Prostate gland (tissue), 2 donors: ENCODE measurements around the gene PLCB1. TPM values are rescaled to one million over a fixed set of nuclear protein-coding genes. Genes with fewer than 3 reads are reported as not detected.

Experiments
- DNase-seq: peaks from one replicate; pipeline ENCODE4 v3.0.0-alpha.2; 2019; ENCODE audit warnings: low spot score
- H3K27ac ChIP-seq, 2 donors: fragments of 200-600 bp; sonication (generic); 2 replicates each; pipeline ENCODE4 v1.5.1; 2017 to 2019
- H3K27me3 ChIP-seq: fragments of 200-600 bp; sonication (generic); replicated peaks from 2 replicates; pipeline ENCODE4 v1.5.1; 2019; ENCODE audit not compliant: insufficient read depth
- H3K36me3 ChIP-seq, 2 donors: fragments of 200-600 bp; sonication (generic); 1 replicate in 1 of 2; 2 replicates in 1 of 2; pipeline versions ENCODE4 v1.5.1 to v1.8.1; 2017 to 2019
- H3K4me1 ChIP-seq: fragments of 200-600 bp; sonication (generic); replicated peaks from 2 replicates; pipeline ENCODE4 v1.5.1; 2019
- H3K4me3 ChIP-seq, 2 donors: fragments of 200-600 bp; sonication (generic); 2 replicates each; pipeline ENCODE4 v1.5.1; 2017 to 2019
- H3K9me3 ChIP-seq: fragments of 200-600 bp; sonication (generic); 2 replicates; pipeline ENCODE4 v1.5.1; 2017
- POLR2A ChIP-seq: fragments of 450-650 bp; IDR thresholded peaks from one replicate; pipeline ENCODE4 v1.6.1; 2016; ENCODE audit warnings: antibody characterized with exemption, mild to moderate bottlenecking
- POLR2AphosphoS5 ChIP-seq: sonication (generic); formaldehyde crosslinking; IDR thresholded peaks from one replicate; pipeline ENCODE4 v1.6.1; 2017; ENCODE audit warnings: antibody characterized with exemption
- WGBS: methylation state at CpG from one replicate; pipeline ENCODE4 v1.1.5; 2018; 5-methylcytosine and 5-hydroxymethylcytosine counted together
- intact Hi-C: fragments of 100-400 bp; cut with DNase I; formaldehyde crosslinking; loops from one replicate; pipeline ENCODE4 v1.14.2; 2022
- total RNA-seq, 2 donors: library from RNA; depleted of rRNA; stranded (reverse); fragments of >200 nt; gene quantifications; one replicate each; pipeline ENCODE4 v1.1.0, GENCODE V29; 2016
- TF ChIP-seq, protein P1 (sequence below), 4 experiments: fragments of 200-600 bp in 2 of 4; fragments of 450-650 bp in 2 of 4; sonication (generic) in 2 of 4; IDR thresholded peaks; 1 replicate in 3 of 4; 2 replicates in 1 of 4; pipeline ENCODE4 v1.5.1; 2016 to 2019; ENCODE audit warnings: antibody characterized with exemption in 4 of 4, mild to moderate bottlenecking in 2 of 4, moderate library complexity in 2 of 4

PLCB1 gene
- total RNA-seq, 2 donors from 2014 or later, result 24.3 to 26.3 TPM

DNA sequence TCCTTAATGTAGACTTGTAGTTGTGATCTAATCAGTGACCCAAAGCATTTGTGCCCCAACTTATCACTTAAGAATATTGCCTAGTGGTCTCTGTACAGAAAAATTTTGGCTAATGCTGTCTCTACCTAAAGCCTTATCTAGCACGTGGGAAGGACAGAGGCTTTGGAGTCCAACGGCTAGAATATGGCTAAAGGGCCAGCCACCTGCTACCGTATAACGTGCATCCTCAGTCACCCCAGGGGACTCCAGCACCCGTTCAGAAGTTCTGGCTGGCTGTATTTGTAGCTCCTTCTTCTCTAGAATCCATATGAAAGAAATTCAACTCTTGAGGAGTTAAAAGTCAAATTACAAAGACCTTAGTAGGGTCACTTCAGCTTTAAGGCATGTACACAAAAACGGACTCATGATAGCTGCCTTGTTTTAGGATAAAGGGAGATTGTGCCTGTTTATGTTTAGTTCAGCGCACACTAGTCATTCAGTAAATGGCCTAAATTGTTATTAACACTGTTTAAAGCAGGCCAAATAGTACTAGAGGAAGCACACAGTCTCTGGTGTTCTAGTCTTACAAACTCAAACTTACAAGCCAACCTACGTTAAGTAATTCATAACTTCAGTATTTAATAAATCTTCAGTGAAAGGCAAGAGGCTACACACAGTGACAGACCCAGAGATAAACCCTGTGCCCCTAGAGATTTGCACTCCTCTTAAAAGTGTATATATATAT lies 529.3 kb downstream of the PLCB1 start:
- H3K4me3 ChIP-seq, result no peak overlapping the region
- TF ChIP-seq POLR2A (no peak), POLR2AphosphoS5 (no peak)
- TF ChIP-seq, protein P1, sequence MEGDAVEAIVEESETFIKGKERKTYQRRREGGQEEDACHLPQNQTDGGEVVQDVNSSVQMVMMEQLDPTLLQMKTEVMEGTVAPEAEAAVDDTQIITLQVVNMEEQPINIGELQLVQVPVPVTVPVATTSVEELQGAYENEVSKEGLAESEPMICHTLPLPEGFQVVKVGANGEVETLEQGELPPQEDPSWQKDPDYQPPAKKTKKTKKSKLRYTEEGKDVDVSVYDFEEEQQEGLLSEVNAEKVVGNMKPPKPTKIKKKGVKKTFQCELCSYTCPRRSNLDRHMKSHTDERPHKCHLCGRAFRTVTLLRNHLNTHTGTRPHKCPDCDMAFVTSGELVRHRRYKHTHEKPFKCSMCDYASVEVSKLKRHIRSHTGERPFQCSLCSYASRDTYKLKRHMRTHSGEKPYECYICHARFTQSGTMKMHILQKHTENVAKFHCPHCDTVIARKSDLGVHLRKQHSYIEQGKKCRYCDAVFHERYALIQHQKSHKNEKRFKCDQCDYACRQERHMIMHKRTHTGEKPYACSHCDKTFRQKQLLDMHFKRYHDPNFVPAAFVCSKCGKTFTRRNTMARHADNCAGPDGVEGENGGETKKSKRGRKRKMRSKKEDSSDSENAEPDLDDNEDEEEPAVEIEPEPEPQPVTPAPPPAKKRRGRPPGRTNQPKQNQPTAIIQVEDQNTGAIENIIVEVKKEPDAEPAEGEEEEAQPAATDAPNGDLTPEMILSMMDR (IDR thresholded peaks at IDR 0.05), result no peak
- no peak for DNase-seq
- no peak overlapping the region for H3K27ac ChIP-seq
- H3K4me1 ChIP-seq, result no peaks in the 10 kb centered on the region
- no peaks in the 10 kb centered on the region for H3K36me3 ChIP-seq
- H3K9me3 ChIP-seq, result no peaks in the 10 kb centered on the region
- no peaks in the 10 kb centered on the region for H3K27me3 ChIP-seq
- 88% methylated on average over 8 of the region's 8 CpGs for WGBS
- intact Hi-C loops, result no loop called here

DNA sequence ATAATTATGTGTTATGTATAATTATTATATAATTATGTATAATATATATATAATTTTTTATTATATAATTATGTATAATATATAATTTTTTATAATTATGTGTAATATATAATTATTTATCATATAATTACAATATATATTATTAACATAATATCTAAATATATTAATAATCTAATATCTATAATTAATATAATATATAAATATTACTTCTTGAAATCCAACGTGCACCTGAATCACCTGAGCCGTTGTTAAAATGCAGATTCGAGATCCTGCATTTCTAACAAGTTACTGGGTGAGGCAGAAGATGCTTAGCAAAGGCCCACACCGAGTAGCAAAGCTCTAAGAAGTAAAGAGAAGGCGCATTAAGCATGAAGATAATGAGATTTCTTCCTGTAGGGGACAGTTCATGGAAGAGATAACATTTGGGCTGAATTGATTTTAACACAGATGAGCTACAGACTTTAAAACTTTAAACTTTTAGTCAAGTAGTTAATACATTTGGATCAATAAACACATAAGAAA lies 530.4 kb downstream of the PLCB1 start:
- no peak overlapping the region for H3K4me3 ChIP-seq
- H3K27ac ChIP-seq, result no peak overlapping the region
- H3K9me3 ChIP-seq, result no peaks in the 10 kb centered on the region
- DNase-seq, result no peak
- no peaks in the 10 kb centered on the region for H3K36me3 ChIP-seq
- TF ChIP-seq POLR2A (no peak), POLR2AphosphoS5 (no peak)
- TF ChIP-seq, protein P1 (IDR thresholded peaks at IDR 0.05), result no peak
- no peaks in the 10 kb centered on the region for H3K27me3 ChIP-seq
- intact Hi-C loops, result no loop called here
- H3K4me1 ChIP-seq, result no peaks in the 10 kb centered on the region
- 85% methylated on average over 5 of the region's 5 CpGs for WGBS

DNA sequence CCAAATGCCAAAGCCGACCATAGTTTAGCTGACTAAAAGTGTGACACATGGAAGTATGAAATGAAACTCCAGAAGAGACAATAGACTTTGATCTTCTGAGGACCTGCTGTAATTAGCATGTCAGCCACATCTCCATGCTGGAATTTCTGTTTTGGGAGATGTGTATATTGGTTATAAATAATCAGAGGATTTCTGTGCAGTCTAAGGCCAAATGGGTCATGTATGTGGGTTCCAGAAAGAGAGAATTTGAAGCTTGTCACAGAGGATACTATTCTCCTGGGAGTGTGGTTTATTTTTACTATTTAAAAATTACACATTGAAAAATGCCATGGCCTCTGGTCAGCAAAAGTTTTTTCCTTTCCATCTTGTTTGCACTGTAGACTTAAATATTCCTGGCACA lies 531.4 kb downstream of the PLCB1 start:
- H3K27me3 ChIP-seq, result no peaks in the 10 kb centered on the region
- no peaks in the 10 kb centered on the region for H3K9me3 ChIP-seq
- no peak for DNase-seq
- H3K36me3 ChIP-seq, result no peaks in the 10 kb centered on the region
- intact Hi-C loops, result no loop called here
- WGBS, result 93% methylated on average over 1 of the region's 1 CpG
- no peak overlapping the region for H3K4me3 ChIP-seq
- no peaks in the 10 kb centered on the region for H3K4me1 ChIP-seq
- H3K27ac ChIP-seq, result no peak overlapping the region
- TF ChIP-seq POLR2AphosphoS5, result no peak
- TF ChIP-seq, protein P1 (IDR thresholded peaks at IDR 0.05), result no peak
- no peak for TF ChIP-seq POLR2A

DNA sequence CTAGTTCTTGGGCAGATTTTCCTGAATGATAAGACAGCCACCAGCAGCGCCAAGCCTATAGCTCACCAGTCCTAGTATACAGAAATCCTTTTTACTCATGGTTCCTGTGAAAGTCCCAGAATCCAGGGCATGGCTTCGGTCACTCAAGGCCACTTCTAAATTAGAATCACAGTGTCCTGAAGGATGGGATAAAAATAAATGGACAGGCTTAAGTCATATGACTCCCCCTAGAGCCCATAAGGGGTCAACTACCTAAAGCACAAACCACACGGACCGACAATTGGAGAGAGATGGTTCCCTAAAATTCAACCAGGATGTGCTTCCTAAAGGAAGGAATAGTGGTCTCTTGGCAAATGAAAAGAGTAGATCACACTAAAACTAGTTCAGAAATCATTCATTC lies 532.7 kb downstream of the PLCB1 start:
- intact Hi-C loops, result no loop called here
- H3K9me3 ChIP-seq, result no peaks in the 10 kb centered on the region
- no peak overlapping the region for H3K4me3 ChIP-seq
- H3K27ac ChIP-seq, result no peak overlapping the region
- TF ChIP-seq, protein P1 (IDR thresholded peaks at IDR 0.05), result no peak
- TF ChIP-seq POLR2AphosphoS5 (no peak), POLR2A (no peak)
- no peaks in the 10 kb centered on the region for H3K4me1 ChIP-seq
- no peak for DNase-seq
- H3K36me3 ChIP-seq, result no peaks in the 10 kb centered on the region
- H3K27me3 ChIP-seq, result no peaks in the 10 kb centered on the region
- WGBS, result 92% methylated on average over 4 of the region's 4 CpGs

DNA sequence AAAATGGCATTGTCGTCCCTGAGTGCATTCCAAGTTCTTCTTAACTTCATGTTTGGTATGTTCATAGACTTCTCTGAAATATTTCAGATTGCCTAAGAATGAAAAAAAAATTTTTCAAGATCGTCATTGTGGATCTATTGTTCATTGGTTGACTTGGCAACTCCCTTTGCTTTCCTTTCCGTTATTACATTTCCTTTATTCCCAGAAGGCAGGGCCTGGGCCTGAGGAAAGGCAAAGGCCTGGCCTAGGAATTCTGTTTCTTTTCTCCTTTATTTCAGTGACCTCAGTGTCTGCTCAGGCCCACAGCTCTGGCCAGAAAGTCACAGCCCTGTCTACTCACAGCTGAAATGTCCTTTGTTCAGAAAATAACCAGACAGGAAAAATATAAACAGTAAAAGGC lies 535.2 kb downstream of the PLCB1 start:
- no peaks in the 10 kb centered on the region for H3K9me3 ChIP-seq
- no peaks in the 10 kb centered on the region for H3K4me1 ChIP-seq
- intact Hi-C loops, result no loop called here
- no peak for DNase-seq
- H3K36me3 ChIP-seq, result no peaks in the 10 kb centered on the region
- TF ChIP-seq, protein P1 (IDR thresholded peaks at IDR 0.05), result no peak
- TF ChIP-seq POLR2AphosphoS5, result no peak
- no peak for TF ChIP-seq POLR2A
- WGBS, result 86% methylated on average over 3 of the region's 3 CpGs
- no peaks in the 10 kb centered on the region for H3K27me3 ChIP-seq
- no peak overlapping the region for H3K4me3 ChIP-seq
- no peak overlapping the region for H3K27ac ChIP-seq
